ENCODE data around the gene HIPK2. TPM values are rescaled to one million over a fixed set of nuclear protein-coding genes. Genes with fewer than 3 reads are reported as not detected.

Gene HIPK2
- total and polyA plus RNA-seq, 2 donors (not counting 3 experiments of a cell fraction or from before 2014, with no cell fraction given), result 9.0 to 43.8 TPM

DNA sequence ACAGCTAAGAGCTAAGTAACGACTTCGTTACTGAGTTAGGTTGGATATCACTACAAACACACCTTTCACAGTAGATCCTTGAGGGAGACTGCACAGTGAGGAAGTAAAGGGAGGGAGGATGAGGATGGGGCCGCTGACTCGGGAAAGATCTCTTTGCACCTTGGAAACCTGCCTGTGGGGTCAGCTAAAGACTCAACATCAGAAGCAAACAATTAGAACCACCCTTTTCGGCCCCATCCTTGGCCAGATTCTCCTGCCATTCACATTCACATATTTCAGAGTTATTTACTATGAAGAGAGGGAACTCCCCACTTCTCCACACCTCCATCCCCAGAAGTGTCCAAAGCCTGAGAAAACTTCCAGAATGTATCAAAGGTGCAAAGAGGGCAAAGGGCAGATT lies 207.2 kb downstream of the HIPK2 start:
- intact Hi-C loops (cut with micrococcal nuclease) (no loop called here), dilution Hi-C loops (cut with MboI; ENCODE audit: extremely low pct_ligation_motif_present, low sequenced_read_pairs) (no loop called here)
- no peak overlapping the region for H3K9ac ChIP-seq (replicated peaks; ENCODE audit: extremely low read depth, insufficient read depth, low read length)
- H3K4me2 ChIP-seq (ENCODE audit: insufficient read depth, low read length), result no peak overlapping the region
- no peaks in the 10 kb centered on the region for H3K27me3 ChIP-seq (ENCODE audit: control insufficient read depth in 2 of 2, insufficient read depth in 2 of 2, low read length in 2 of 2)
- no peak overlapping the region for H2AFZ ChIP-seq (ENCODE audit: low read depth, low read length)
- peaks cover 0 to 9% of the 10 kb centered on the region in 2 experiments for H3K36me3 ChIP-seq (ENCODE audit: control insufficient read depth in 2 of 2, extremely low read depth in 1 of 2, insufficient read depth in 2 of 2, low read length in 2 of 2)
- H3K9me1 ChIP-seq (replicated peaks; ENCODE audit: control insufficient read depth, extremely low read depth, insufficient read depth, low read length), result no peaks in the 10 kb centered on the region
- POLR2A ChIA-PET, result no interaction called here
- no peak for TF ChIP-seq MYC (IDR thresholded peaks at IDR 0.05; ENCODE audit: low read depth, low read length)
- no peak for TF ChIP-seq JUN (IDR thresholded peaks at IDR 0.05; ENCODE audit: borderline replicate concordance, insufficient read depth, insufficient read length, low read depth)
- no peak for TF ChIP-seq EZH2 (IDR thresholded peaks at IDR 0.05; ENCODE audit: borderline replicate concordance, low read depth, low read length, severe bottlenecking)
- TF ChIP-seq POLR2AphosphoS5 (IDR thresholded peaks at IDR 0.05; ENCODE audit: insufficient read depth, low read depth, low read length), result no peak
- TF ChIP-seq, protein P1, sequence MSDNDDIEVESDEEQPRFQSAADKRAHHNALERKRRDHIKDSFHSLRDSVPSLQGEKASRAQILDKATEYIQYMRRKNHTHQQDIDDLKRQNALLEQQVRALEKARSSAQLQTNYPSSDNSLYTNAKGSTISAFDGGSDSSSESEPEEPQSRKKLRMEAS (IDR thresholded peaks at IDR 0.05; ENCODE audit: insufficient read depth, insufficient read length), result no peak
- no peak for TF ChIP-seq GATA2 (IDR thresholded peaks at IDR 0.05; ENCODE audit: insufficient read depth, insufficient read length, low read depth, low read length)
- no peak for TF ChIP-seq POLR2A (IDR thresholded peaks at IDR 0.05; ENCODE audit: low read depth, low read length)
- FAIRE-seq (no peak), DNase-seq (ENCODE audit: low read depth, low spot score) (no peak)
- H4K20me1 ChIP-seq (replicated peaks; ENCODE audit: control insufficient read depth, extremely low read depth, insufficient read depth, low read length), result no peaks in the 10 kb centered on the region
- BruUV-seq (replicated peaks), result no TSS peak
- H3K27ac ChIP-seq (ENCODE audit: insufficient read depth, low read depth, low read length), result no peak overlapping the region
- H3K9me3 ChIP-seq (replicated peaks; ENCODE audit: control insufficient read depth, insufficient read depth, low read length), result no peaks in the 10 kb centered on the region
- H3K79me2 ChIP-seq (ENCODE audit: control insufficient read depth, insufficient read depth, low read length), result no peaks in the 10 kb centered on the region
- CTCF ChIA-PET, result interaction anchor here (1.1 kb wide), 1 partner anchor 12 kb away, joined by 6 read pairs; no protein-coding TSS in a partner anchor
- no peaks in the 10 kb centered on the region for H3K4me1 ChIP-seq (ENCODE audit: control insufficient read depth, extremely low read depth, insufficient read depth, low read length)
- no peak overlapping the region for H3K4me3 ChIP-seq (replicated peaks in 1 of 3; ENCODE audit: insufficient read depth in 1 of 3, low read depth in 1 of 3, low read length in 3 of 3)

DNA sequence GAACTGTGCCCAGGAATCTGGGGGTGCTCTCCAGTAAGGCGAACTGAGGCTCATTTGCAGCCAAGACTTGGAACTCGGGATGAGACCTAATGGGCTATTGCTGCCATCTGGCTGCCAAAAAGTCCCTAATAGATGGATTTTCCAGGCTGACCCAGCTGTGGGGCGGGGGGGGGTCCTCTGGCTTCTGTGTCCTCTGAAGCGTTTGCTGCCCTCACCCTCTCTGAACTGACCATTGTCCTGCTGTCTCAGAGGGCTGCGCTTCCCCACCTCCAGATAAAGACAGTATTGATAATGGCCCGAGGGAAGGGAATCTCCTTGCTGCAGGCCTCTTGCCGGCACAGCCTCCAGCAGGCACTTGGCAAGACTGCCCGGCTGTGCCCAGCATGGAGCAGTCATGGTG lies 207.7 kb downstream of the HIPK2 start:
- H3K27ac ChIP-seq (ENCODE audit: insufficient read depth, low read depth, low read length), result no peak overlapping the region

More for the DNA sequence above, 207.7 kb downstream of the HIPK2 start:
- CTCF ChIA-PET, result interaction anchor here (1.1 kb wide), 1 partner anchor 12 kb away, joined by 6 read pairs; no protein-coding TSS in a partner anchor
- no peak overlapping the region for H3K9ac ChIP-seq (replicated peaks; ENCODE audit: extremely low read depth, insufficient read depth, low read length)
- no peak overlapping the region for H3K4me2 ChIP-seq (ENCODE audit: insufficient read depth, low read length)
- POLR2A ChIA-PET, result no interaction called here
- no peaks in the 10 kb centered on the region for H3K9me3 ChIP-seq (replicated peaks; ENCODE audit: control insufficient read depth, insufficient read depth, low read length)
- dilution Hi-C loops (cut with MboI; ENCODE audit: extremely low pct_ligation_motif_present, low sequenced_read_pairs) (no loop called here), intact Hi-C loops (cut with micrococcal nuclease) (no loop called here)
- H3K79me2 ChIP-seq (ENCODE audit: control insufficient read depth, insufficient read depth, low read length), result no peaks in the 10 kb centered on the region
- H3K27me3 ChIP-seq (ENCODE audit: control insufficient read depth in 2 of 2, insufficient read depth in 2 of 2, low read length in 2 of 2), result no peaks in the 10 kb centered on the region
- no peaks in the 10 kb centered on the region for H4K20me1 ChIP-seq (replicated peaks; ENCODE audit: control insufficient read depth, extremely low read depth, insufficient read depth, low read length)
- DNase-seq (ENCODE audit: low read depth, low spot score) (no peak), FAIRE-seq (no peak)
- H2AFZ ChIP-seq (ENCODE audit: low read depth, low read length), result no peak overlapping the region
- H3K4me1 ChIP-seq (ENCODE audit: control insufficient read depth, extremely low read depth, insufficient read depth, low read length), result no peaks in the 10 kb centered on the region
- no peak overlapping the region for H3K4me3 ChIP-seq (replicated peaks in 1 of 3; ENCODE audit: insufficient read depth in 1 of 3, low read depth in 1 of 3, low read length in 3 of 3)
- BruUV-seq (replicated peaks), result TSS peak; percentile 2
- peaks cover 0 to 9% of the 10 kb centered on the region in 2 experiments for H3K36me3 ChIP-seq (ENCODE audit: control insufficient read depth in 2 of 2, extremely low read depth in 1 of 2, insufficient read depth in 2 of 2, low read length in 2 of 2)
- no peaks in the 10 kb centered on the region for H3K9me1 ChIP-seq (replicated peaks; ENCODE audit: control insufficient read depth, extremely low read depth, insufficient read depth, low read length)
- TF ChIP-seq GATA2 (IDR thresholded peaks at IDR 0.05; ENCODE audit: insufficient read depth, insufficient read length, low read depth, low read length) (no peak), JUN (IDR thresholded peaks at IDR 0.05; ENCODE audit: borderline replicate concordance, insufficient read depth, insufficient read length, low read depth) (no peak), POLR2A (IDR thresholded peaks at IDR 0.05; ENCODE audit: low read depth, low read length) (no peak), FOS (IDR thresholded peaks at IDR 0.05; ENCODE audit: borderline replicate concordance, insufficient read depth, low read length) (no peak), MYC (IDR thresholded peaks at IDR 0.05; ENCODE audit: low read depth, low read length) (no peak), EZH2 (IDR thresholded peaks at IDR 0.05; ENCODE audit: borderline replicate concordance, low read depth, low read length, severe bottlenecking) (no peak), POLR2AphosphoS5 (IDR thresholded peaks at IDR 0.05; ENCODE audit: insufficient read depth, low read depth, low read length) (no peak)
- TF ChIP-seq, protein P2, sequence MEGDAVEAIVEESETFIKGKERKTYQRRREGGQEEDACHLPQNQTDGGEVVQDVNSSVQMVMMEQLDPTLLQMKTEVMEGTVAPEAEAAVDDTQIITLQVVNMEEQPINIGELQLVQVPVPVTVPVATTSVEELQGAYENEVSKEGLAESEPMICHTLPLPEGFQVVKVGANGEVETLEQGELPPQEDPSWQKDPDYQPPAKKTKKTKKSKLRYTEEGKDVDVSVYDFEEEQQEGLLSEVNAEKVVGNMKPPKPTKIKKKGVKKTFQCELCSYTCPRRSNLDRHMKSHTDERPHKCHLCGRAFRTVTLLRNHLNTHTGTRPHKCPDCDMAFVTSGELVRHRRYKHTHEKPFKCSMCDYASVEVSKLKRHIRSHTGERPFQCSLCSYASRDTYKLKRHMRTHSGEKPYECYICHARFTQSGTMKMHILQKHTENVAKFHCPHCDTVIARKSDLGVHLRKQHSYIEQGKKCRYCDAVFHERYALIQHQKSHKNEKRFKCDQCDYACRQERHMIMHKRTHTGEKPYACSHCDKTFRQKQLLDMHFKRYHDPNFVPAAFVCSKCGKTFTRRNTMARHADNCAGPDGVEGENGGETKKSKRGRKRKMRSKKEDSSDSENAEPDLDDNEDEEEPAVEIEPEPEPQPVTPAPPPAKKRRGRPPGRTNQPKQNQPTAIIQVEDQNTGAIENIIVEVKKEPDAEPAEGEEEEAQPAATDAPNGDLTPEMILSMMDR (IDR thresholded peaks at IDR 0.05; ENCODE audit: extremely low read depth in 1 of 2, insufficient read depth in 1 of 2, low read depth in 1 of 2, low read length in 2 of 2), result no peak
- TF ChIP-seq, protein P1 (IDR thresholded peaks at IDR 0.05; ENCODE audit: insufficient read depth, insufficient read length), result no peak

Measured in endothelial cell of umbilical vein (primary cell).